HG03575 (cell line): ENCODE data around the gene UGT1A8.

Experiments
- ATAC-seq: cut with Tn5 transposase; IDR thresholded peaks from one replicate; pipeline ENCODE4 v1.9.1; 2021; ENCODE audit not compliant: unreplicated experiment, insufficient number of reproducible peaks, low FRiP score; ENCODE audit errors: extremely low read depth

The UGT1A8 gene

GRCh38 chr2:233807966-233808935, 190.8 kb downstream of the UGT1A8 start:
- no peak for ATAC-seq

- no peak for ATAC-seq
Observed at GRCh38 chr2:233810385-233810784, 193.0 kb downstream of the UGT1A8 start.

GRCh38 chr2:233811087-233811486, 193.7 kb downstream of the UGT1A8 start:
- no peak for ATAC-seq

- no peak for ATAC-seq
Observed at GRCh38 chr2:233811732-233812131, 194.3 kb downstream of the UGT1A8 start.

GRCh38 chr2:233813236-233814055, 196.0 kb downstream of the UGT1A8 start:
- ATAC-seq, result no peak

GRCh38 chr2:233814056-233814835, 196.8 kb downstream of the UGT1A8 start:
- ATAC-seq, result no peak

- no peak for ATAC-seq
Observed at GRCh38 chr2:233815861-233816260, 198.4 kb downstream of the UGT1A8 start.

- ATAC-seq, result no peak
Observed at GRCh38 chr2:233816334-233816733, 198.9 kb downstream of the UGT1A8 start.

- no peak for ATAC-seq
Observed at GRCh38 chr2:233816771-233817170, 199.3 kb downstream of the UGT1A8 start.

- ATAC-seq, result no peak
Observed at GRCh38 chr2:233817361-233817911, 200.0 kb downstream of the UGT1A8 start.

GRCh38 chr2:233817995-233818638, 200.7 kb downstream of the UGT1A8 start:
- no peak for ATAC-seq

GRCh38 chr2:233818639-233819621, 201.5 kb downstream of the UGT1A8 start:
- no peak for ATAC-seq

GRCh38 chr2:233819884-233820773, 202.7 kb downstream of the UGT1A8 start:
- ATAC-seq, result no peak

- no peak for ATAC-seq
Observed at GRCh38 chr2:233820774-233821105, 203.3 kb downstream of the UGT1A8 start.

- ATAC-seq, result no peak
Observed at GRCh38 chr2:233821196-233821595, 203.8 kb downstream of the UGT1A8 start.

- ATAC-seq, result no peak
Observed at GRCh38 chr2:233821709-233822100, 204.3 kb downstream of the UGT1A8 start.
